Measurements from ENCODE around the gene TLE4.

GRCh38 chr9:79693750-79694149 lies 122.0 kb downstream of the TLE4 start:
- TF ChIP-seq USF2 (IDR thresholded peaks at IDR 0.05; ENCODE audit: low read depth, low read length) (no peak), USF2 (CRISPR knock-in tag; IDR thresholded peaks at IDR 0.05; ENCODE audit: borderline replicate concordance) (no peak), DNMT1 (CRISPR knock-in tag; IDR thresholded peaks at IDR 0.05) (no peak)

All from HepG2 (cell line).